GM12873 (cell line): ENCODE measurements around the gene NAALADL1.

Experiments
- CTCF ChIP-seq: IDR thresholded peaks from 2 replicates; pipeline ENCODE4 v1.5.1; 2012; ENCODE audit warnings: low read depth, mild to moderate bottlenecking, moderate library complexity, low read length, control low read depth; ENCODE audit not compliant: insufficient read depth; ENCODE audit errors: missing control alignments

NAALADL1 gene

GRCh38 chr11:65078151-65078550 is 19.8 kb upstream of the NAALADL1 start:
- TF ChIP-seq CTCF: peak; percentile 89

- TF ChIP-seq CTCF: no peak
Measured at GRCh38 chr11:65077451-65077850, 19.1 kb upstream of the NAALADL1 start.

- no peak for TF ChIP-seq CTCF
Measured at GRCh38 chr11:65072631-65072966, 14.2 kb upstream of the NAALADL1 start.

GRCh38 chr11:65071907-65072630 is 13.7 kb upstream of the NAALADL1 start:
- no peak for TF ChIP-seq CTCF

- TF ChIP-seq CTCF: no peak
Measured at GRCh38 chr11:65069217-65069616, 10.9 kb upstream of the NAALADL1 start.

- TF ChIP-seq CTCF: no peak
Measured at GRCh38 chr11:65067446-65067845, 9.1 kb upstream of the NAALADL1 start.

GRCh38 chr11:65066805-65067291 is 8.5 kb upstream of the NAALADL1 start:
- TF ChIP-seq CTCF: no peak
